DOHH2 (cell line): Measurements from ENCODE around the gene TMEM231.
A peak's percentile ranks its signal among the peaks of the same experiment; 100 is the strongest.

ENCODE experiments used
- H3F3A ChIP-seq: fragments of 200-600 bp; sonication (generic), shearing (Covaris generic); 2 replicates; pipeline ENCODE4 v1.6.0; 2016; ENCODE audit warnings: antibody characterized with exemption, mild to moderate bottlenecking; ENCODE audit not compliant: control insufficient read depth, insufficient read depth
- H3K27ac ChIP-seq: fragments of 200-600 bp; sonication (generic); 2 replicates; pipeline ENCODE4 v1.5.1; 2014; ENCODE audit warnings: low read depth, mild to moderate bottlenecking, low read length, moderate library complexity
- H3K27me3 ChIP-seq: fragments of 200-600 bp; sonication (generic); 2 replicates; pipeline ENCODE4 v1.6.1; 2014; ENCODE audit warnings: mild to moderate bottlenecking, low read length, mixed read lengths; ENCODE audit not compliant: control insufficient read depth
- H3K36me3 ChIP-seq: fragments of 200-600 bp; sonication (generic); 2 replicates; pipeline ENCODE4 v1.6.1; 2014; ENCODE audit warnings: mild to moderate bottlenecking, low read length, moderate library complexity, mixed read lengths; ENCODE audit not compliant: control insufficient read depth
- H3K4me1 ChIP-seq: fragments of 200-600 bp; sonication (generic); 2 replicates; pipeline ENCODE4 v1.6.1; 2014; ENCODE audit warnings: mild to moderate bottlenecking, low read length, mixed read lengths; ENCODE audit not compliant: control insufficient read depth
- H3K4me2 ChIP-seq: fragments of 200-600 bp; sonication (generic); 2 replicates; pipeline ENCODE4 v1.6.0; 2014; ENCODE audit warnings: mild to moderate bottlenecking, low read length, moderate library complexity
- H3K4me3 ChIP-seq: fragments of 200-600 bp; sonication (generic); 2 replicates; pipeline ENCODE4 v1.5.1; 2014; ENCODE audit warnings: mild to moderate bottlenecking, low read length, mixed read lengths
- H3K79me2 ChIP-seq: fragments of 200-600 bp; sonication (generic); 2 replicates; pipeline ENCODE4 v1.6.1; 2014; ENCODE audit warnings: mild to moderate bottlenecking, low read length, mixed read lengths; ENCODE audit not compliant: control insufficient read depth
- H3K9me2 ChIP-seq: fragments of 200-600 bp; sonication (generic); replicated peaks from 2 replicates; pipeline ENCODE4 v1.6.1; 2014; ENCODE audit warnings: mild to moderate bottlenecking, low read length, mixed read lengths; ENCODE audit not compliant: control insufficient read depth
- H3K9me3 ChIP-seq: fragments of 200-600 bp; sonication (generic); 2 replicates; pipeline ENCODE4 v1.6.1; 2014; ENCODE audit warnings: antibody characterized with exemption, low read length, mixed read lengths; ENCODE audit not compliant: control insufficient read depth, insufficient read depth
- H4K20me1 ChIP-seq: fragments of 200-600 bp; sonication (generic); 2 replicates; pipeline ENCODE4 v1.6.0; 2014; ENCODE audit warnings: low read depth, mild to moderate bottlenecking, antibody characterized with exemption, low read length, moderate library complexity; ENCODE audit not compliant: control insufficient read depth, insufficient read depth
- EZH2phosphoT487 ChIP-seq: fragments of 200-600 bp; sonication (generic); IDR thresholded peaks from 2 replicates; pipeline ENCODE4 v1.6.1; 2017; ENCODE audit warnings: borderline replicate concordance, mild to moderate bottlenecking, antibody characterized with exemption, low read length, moderate library complexity, mixed read lengths
- TF ChIP-seq, protein P1 (sequence below): fragments of 200-600 bp; sonication (generic); IDR thresholded peaks from one replicate; pipeline ENCODE4 v1.5.1; 2014; ENCODE audit warnings: antibody characterized with exemption, mild to moderate bottlenecking, low read depth, low read length; ENCODE audit not compliant: poor library complexity, severe bottlenecking

Gene TMEM231

DNA sequence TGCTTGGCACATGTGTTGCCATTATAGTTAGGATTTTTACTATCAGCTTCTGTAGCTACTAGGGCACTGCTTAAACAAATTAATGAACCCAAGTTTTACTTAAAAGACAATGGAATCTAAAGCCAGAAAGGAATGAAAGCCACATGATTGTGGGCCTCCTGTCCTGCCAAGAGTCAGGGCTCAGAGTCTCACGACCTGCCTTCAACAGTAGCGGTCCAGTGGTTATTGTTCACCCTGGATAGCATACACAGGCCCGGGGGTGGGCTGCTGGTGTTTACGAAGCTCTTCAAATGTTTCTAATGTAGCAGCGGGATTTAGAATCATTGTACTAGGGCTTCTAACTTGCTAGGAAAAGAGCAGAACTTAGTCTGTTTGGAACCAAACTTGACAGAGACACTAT is 17.9 kb upstream of the TMEM231 start:
- H3K79me2 ChIP-seq = peaks cover 45% of the 10 kb centered on the region
- peaks cover 9% of the 10 kb centered on the region for H3F3A ChIP-seq
- no peaks in the 10 kb centered on the region for H3K9me2 ChIP-seq
- H4K20me1 ChIP-seq = 0 out of 2 replicates have a peak, but pooled peaks cover 4% of the 10 kb centered on the region
- TF ChIP-seq EZH2phosphoT487 = no peak
- TF ChIP-seq, protein P1, sequence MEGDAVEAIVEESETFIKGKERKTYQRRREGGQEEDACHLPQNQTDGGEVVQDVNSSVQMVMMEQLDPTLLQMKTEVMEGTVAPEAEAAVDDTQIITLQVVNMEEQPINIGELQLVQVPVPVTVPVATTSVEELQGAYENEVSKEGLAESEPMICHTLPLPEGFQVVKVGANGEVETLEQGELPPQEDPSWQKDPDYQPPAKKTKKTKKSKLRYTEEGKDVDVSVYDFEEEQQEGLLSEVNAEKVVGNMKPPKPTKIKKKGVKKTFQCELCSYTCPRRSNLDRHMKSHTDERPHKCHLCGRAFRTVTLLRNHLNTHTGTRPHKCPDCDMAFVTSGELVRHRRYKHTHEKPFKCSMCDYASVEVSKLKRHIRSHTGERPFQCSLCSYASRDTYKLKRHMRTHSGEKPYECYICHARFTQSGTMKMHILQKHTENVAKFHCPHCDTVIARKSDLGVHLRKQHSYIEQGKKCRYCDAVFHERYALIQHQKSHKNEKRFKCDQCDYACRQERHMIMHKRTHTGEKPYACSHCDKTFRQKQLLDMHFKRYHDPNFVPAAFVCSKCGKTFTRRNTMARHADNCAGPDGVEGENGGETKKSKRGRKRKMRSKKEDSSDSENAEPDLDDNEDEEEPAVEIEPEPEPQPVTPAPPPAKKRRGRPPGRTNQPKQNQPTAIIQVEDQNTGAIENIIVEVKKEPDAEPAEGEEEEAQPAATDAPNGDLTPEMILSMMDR = no peak
- peaks cover 54% of the 10 kb centered on the region for H3K4me1 ChIP-seq
- H3K4me2 ChIP-seq = peak overlapping the region; percentile 57; the same call in 1 of the 2 replicates
- H3K27ac ChIP-seq = no peak overlapping the region
- H3K9me3 ChIP-seq = no peaks in the 10 kb centered on the region
- peaks cover 92% of the 10 kb centered on the region for H3K36me3 ChIP-seq
- no peaks in the 10 kb centered on the region for H3K27me3 ChIP-seq
- H3K4me3 ChIP-seq = no peak overlapping the region

DNA sequence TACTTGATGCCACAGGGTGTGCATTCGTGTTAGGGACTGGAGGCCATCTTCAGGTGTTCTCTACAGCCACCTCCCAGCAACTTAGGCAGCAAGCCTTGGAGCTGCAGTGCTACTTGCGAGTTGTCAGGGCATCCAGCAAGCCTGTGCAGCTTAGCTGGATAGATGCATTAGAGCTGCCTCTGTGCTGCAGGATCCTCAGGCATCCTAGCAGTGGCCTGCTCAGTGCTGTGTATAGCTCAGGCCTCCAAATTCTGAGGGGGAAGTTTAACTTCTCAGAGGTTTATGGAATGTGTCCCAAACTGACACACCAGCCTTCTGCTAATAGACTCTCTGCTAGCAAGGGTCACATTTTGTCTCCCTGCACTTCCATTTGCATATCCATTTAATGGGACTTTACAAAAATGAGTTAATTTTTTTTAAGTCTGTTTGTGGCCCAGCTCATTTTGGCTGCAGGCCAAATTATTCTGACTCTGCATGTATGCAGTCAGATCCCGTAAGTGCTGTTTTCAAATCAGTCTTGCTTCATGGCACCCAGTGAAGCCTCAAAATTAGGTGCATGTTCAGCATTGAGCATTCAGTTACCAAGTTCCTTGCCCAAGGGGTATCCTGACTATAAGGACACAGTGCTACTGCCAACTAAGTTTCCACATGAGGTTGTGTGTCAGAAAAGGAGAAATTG is 17.0 kb upstream of the TMEM231 start:
- Histone ChIP-seq H3K9me2 (no peaks in the 10 kb centered on the region), H4K20me1 (0 out of 2 replicates have a peak, but pooled peaks cover 4% of the 10 kb centered on the region), H3K4me2 (peak overlapping the region; percentile 57), H3K36me3 (peaks cover 94% of the 10 kb centered on the region), H3K4me1 (peaks cover 64% of the 10 kb centered on the region), H3K27me3 (no peaks in the 10 kb centered on the region), H3K9me3 (no peaks in the 10 kb centered on the region), H3K79me2 (peaks cover 54% of the 10 kb centered on the region), H3F3A (peaks cover 9% of the 10 kb centered on the region), H3K27ac (peak overlapping the region; percentile 81), H3K4me3 (peak overlapping the region; percentile 37)
- TF ChIP-seq, protein P1 = no peak
- TF ChIP-seq EZH2phosphoT487 = no peak

DNA sequence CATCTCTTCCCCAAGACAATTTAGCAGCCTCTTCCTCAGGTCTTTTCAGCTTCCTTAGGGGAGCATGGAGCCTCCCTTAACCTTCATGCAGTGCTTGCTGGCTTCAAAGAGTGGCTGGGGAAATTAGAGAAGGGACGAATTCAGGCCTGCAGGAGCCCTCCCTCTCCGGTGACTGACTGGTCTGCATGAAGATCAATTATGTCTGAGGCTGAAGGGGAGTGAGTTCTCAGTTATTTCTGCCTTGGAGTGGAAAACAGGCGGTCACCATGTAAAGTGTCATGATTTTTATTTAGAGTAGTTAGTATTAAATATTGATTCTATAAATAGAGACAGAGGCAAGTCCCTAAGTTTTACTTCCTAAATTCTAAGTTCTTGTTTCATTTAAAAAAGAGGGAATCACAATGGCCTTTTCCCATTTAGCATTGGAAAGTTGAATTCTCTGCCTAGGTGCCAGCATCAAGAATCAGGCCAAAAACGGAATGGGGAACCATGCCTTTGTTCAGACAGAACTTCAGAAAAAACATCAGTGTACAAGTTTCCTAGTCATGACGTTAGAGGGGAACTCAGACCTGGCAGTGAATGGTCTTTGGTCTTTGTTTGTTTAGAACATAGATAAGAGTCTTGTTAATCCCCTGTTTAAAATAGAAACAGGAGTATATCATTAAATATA is 14.5 kb upstream of the TMEM231 start:
- TF ChIP-seq, protein P1 = no peak
- no peak for TF ChIP-seq EZH2phosphoT487
- Histone ChIP-seq H3K27me3 (no peaks in the 10 kb centered on the region), H3F3A (peaks cover 11% of the 10 kb centered on the region), H3K4me3 (peak overlapping the region; percentile 50), H3K27ac (peak overlapping the region; percentile 81), H3K4me2 (peak overlapping the region; percentile 76), H3K9me2 (no peaks in the 10 kb centered on the region), H4K20me1 (peaks cover 7% of the 10 kb centered on the region; the same call in 1 of the 2 replicates), H3K36me3 (peaks cover 79% of the 10 kb centered on the region), H3K79me2 (peaks cover 72% of the 10 kb centered on the region), H3K4me1 (peaks cover 73% of the 10 kb centered on the region), H3K9me3 (no peaks in the 10 kb centered on the region)
